Testis (tissue), 2 donors: ENCODE data around the gene PRR11.

Source experiments
- POLR2A ChIP-seq: fragments of 450-650 bp; IDR thresholded peaks from one replicate; pipeline ENCODE4 v1.6.1; 2017; ENCODE audit warnings: antibody characterized with exemption, mild to moderate bottlenecking, moderate library complexity
- TF ChIP-seq, protein P1 (sequence below), 3 experiments: fragments of 450-650 bp in 2 of 3; fragments of 200-600 bp in 1 of 3; sonication (generic) in 1 of 3; IDR thresholded peaks; one replicate each; pipeline ENCODE4 v1.5.1; 2016 to 2019; ENCODE audit warnings: antibody characterized with exemption in 3 of 3, mild to moderate bottlenecking in 2 of 3, moderate library complexity in 1 of 3

GRCh38 chr17:59145571-59146096, 9.9 kb upstream of the PRR11 start:
- TF ChIP-seq POLR2A, result no peak
- TF ChIP-seq, protein P1, sequence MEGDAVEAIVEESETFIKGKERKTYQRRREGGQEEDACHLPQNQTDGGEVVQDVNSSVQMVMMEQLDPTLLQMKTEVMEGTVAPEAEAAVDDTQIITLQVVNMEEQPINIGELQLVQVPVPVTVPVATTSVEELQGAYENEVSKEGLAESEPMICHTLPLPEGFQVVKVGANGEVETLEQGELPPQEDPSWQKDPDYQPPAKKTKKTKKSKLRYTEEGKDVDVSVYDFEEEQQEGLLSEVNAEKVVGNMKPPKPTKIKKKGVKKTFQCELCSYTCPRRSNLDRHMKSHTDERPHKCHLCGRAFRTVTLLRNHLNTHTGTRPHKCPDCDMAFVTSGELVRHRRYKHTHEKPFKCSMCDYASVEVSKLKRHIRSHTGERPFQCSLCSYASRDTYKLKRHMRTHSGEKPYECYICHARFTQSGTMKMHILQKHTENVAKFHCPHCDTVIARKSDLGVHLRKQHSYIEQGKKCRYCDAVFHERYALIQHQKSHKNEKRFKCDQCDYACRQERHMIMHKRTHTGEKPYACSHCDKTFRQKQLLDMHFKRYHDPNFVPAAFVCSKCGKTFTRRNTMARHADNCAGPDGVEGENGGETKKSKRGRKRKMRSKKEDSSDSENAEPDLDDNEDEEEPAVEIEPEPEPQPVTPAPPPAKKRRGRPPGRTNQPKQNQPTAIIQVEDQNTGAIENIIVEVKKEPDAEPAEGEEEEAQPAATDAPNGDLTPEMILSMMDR (IDR thresholded peaks at IDR 0.05), result no peak
